ENCODE data around the gene OLFM1.

The OLFM1 gene

DNA sequence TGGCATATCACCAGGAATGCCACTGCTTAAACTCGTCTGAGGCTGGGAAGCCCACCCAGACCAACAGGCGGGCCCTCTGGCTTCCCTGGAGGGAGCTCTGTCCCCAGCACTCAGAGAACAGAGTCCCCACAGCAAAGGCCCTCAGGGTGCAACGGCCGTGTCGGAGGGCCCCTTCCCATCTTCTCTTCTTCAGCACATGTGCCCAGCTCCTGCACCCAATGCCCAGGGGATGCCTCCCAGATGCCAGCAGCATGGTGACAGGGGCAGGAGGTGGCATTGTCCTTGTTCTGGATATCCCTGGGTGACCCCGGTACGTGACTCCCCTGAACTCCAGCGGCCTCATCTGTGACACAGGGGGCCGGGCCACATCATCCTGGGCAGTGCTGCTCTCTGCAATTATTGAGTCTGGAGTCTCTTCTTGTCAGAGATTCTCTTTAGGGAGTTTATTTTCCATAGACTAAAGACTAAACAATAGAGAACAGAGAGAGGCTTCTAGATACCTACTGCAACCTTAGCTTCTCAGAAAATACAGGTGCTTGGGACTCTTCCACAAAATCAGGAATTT is 13.6 kb upstream of the OLFM1 start:
- TF ChIP-seq, protein P1, sequence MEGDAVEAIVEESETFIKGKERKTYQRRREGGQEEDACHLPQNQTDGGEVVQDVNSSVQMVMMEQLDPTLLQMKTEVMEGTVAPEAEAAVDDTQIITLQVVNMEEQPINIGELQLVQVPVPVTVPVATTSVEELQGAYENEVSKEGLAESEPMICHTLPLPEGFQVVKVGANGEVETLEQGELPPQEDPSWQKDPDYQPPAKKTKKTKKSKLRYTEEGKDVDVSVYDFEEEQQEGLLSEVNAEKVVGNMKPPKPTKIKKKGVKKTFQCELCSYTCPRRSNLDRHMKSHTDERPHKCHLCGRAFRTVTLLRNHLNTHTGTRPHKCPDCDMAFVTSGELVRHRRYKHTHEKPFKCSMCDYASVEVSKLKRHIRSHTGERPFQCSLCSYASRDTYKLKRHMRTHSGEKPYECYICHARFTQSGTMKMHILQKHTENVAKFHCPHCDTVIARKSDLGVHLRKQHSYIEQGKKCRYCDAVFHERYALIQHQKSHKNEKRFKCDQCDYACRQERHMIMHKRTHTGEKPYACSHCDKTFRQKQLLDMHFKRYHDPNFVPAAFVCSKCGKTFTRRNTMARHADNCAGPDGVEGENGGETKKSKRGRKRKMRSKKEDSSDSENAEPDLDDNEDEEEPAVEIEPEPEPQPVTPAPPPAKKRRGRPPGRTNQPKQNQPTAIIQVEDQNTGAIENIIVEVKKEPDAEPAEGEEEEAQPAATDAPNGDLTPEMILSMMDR (IDR thresholded peaks at IDR 0.05; ENCODE audit: low read depth, low read length), result no peak
- H3K4me3 ChIP-seq (ENCODE audit: low read depth, low read length), result no peak overlapping the region

DNA sequence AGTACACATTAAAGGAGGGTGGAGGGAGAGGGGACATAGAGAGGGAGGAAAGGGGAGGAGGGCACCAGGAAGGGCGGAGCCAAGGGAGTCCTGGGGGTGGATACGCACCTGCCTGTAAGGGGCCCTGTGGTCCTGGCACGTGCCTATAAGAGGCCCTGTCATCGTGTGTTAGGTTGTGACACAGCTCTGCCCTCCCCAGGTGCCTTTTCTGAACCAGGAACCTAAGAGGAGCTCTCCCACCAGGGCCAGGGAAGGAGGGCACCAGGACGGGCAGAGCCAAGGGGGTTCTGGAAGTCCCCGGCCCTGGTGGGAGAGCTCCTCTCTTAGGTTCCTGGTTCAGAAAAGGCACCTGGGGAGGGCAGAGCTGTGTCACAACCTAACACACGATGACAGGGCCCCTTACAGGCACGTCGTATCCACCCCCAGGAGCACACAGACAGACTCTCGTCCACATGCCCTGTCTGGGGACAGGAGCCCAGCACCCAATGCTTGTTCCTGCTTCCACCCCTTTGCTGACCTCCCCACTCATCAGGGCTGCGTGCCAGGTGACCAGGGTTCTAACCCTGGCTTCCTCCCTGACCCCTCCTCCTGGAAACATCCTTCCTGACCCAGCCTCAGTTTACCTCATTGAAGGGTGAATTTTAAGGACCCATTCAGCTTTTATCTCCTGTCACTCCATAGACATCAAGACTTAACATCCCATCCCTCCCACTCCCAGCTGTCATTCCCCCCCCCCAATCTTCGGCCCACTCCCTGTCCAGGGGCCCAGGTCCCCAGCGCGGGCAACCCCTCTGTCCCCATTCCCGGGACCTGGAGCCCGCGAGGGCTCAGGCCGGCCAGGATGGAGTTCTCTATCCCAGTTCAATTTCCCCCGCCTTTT is 12.9 kb upstream of the OLFM1 start:
- TF ChIP-seq, protein P1 (IDR thresholded peaks at IDR 0.05; ENCODE audit: low read depth, low read length), result no peak
- H3K4me3 ChIP-seq (ENCODE audit: low read depth, low read length), result no peak overlapping the region

DNA sequence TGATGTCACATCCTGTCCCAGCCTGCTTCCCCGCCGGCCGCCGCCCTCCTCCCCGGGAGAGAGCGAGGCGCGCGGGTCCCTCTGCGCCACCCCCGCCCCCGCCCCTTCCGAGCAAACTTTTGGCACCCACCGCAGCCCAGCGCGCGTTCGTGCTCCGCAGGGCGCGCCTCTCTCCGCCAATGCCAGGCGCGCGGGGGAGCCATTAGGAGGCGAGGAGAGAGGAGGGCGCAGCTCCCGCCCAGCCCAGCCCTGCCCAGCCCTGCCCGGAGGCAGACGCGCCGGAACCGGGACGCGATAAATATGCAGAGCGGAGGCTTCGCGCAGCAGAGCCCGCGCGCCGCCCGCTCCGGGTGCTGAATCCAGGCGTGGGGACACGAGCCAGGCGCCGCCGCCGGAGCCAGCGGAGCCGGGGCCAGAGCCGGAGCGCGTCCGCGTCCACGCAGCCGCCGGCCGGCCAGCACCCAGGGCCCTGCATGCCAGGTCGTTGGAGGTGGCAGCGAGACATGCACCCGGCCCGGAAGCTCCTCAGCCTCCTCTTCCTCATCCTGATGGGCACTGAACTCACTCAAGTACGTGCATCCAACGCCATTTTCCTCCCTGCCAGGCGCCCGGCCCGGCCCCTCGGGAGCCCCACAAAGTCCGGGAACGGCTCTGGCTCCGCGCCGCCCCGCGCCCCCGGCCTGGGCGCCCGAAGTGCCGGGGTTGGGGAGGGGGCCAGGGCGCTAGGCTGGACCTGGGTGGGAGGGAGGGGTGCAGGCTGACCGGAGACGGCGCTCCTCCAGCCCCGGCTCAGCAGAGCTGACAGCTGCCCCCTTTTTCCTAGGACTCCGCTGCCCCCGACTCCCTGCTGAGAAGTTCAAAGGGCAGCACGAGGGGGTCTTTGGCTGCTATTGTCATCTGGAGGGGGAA is 12.0 kb upstream of the OLFM1 start:
- TF ChIP-seq, protein P1 (IDR thresholded peaks at IDR 0.05; ENCODE audit: low read depth, low read length), result no peak
- H3K4me3 ChIP-seq (ENCODE audit: low read depth, low read length), result no peak overlapping the region

DNA sequence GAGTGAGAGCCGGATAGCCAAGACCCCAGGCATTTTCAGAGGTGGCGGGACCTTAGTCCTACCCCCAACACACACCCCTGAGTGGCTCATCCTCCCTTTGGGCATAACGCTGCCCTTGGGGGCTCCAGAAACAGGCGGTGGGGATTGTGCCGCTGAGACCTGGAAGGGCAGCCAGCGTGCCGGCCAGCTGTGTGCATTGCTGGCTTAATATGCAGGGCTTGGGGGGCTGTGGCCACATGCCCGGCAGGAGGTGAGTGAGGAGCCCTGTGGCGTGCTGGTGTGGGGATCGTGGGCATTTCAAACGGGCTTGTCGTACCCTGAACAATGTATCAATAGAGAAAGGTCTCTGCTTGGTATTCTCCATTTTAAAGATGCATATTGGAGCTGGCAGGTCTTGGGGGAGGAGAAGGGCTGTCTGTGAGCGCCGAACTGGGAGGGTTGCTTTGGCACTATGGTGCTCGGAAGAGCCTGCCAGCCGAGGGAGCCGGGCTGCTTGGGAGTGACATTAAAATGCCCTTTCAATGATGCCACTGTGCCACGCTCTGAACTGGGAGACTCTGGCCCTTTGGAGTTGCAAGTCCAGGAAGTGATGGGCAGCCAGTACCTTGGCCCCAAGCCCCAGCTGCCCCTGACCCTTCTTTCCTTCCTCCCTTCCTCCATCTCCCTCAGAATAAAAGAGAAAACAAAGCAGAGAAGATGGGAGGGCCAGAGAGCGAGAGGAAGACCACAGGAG is 11.2 kb upstream of the OLFM1 start:
- no peak overlapping the region for H3K4me3 ChIP-seq (ENCODE audit: low read depth, low read length)
- TF ChIP-seq, protein P1 (IDR thresholded peaks at IDR 0.05; ENCODE audit: low read depth, low read length), result no peak

DNA sequence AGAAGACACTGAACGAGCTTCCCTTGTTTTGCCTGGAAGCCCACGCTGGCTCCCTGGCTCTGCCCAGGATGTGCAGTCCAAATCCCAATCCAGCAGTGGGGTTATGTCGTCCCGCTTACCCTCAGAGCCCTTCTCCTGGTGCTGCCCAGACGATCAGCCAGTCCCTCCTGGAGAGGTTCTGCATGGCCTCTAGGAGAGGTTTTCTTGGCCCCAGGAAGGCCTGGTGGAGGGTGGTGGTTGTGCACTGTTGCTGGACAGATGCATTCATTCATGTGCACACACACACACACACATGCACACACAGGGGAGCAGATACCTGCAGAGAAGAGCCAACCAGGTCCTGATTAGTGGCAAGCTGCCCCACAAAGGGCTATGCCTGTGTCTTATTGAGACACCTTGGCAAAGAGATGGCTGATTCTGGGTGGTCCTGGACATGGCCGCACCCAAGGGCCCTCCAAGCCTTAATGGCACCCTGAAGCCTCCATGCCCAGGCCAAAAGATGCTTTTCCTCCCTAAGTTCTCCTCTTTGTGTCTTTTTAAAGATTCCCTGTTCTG is 10.5 kb upstream of the OLFM1 start:
- no peak overlapping the region for H3K4me3 ChIP-seq (ENCODE audit: low read depth, low read length)

More for the DNA sequence above, 10.5 kb upstream of the OLFM1 start:
- TF ChIP-seq, protein P1 (IDR thresholded peaks at IDR 0.05; ENCODE audit: low read depth, low read length), result no peak
